ENCODE data around the gene SCAMP1. TPM values are rescaled to one million over a fixed set of nuclear protein-coding genes. Genes with fewer than 3 reads are reported as not detected.
"Not testable (repeated sequence)": the region's sequence is repeated elsewhere in the genome, so short reads cannot be mapped to it uniquely, and the experiment has no call there.

Gene SCAMP1
- total RNA-seq, 1 experiment from 2014 or later: 72.5 TPM

- no peak for DNase-seq
- Histone ChIP-seq H3K9ac (ENCODE audit: low read length) (no peak overlapping the region), H3K4me2 (ENCODE audit: low read depth, low read length, poor library complexity, severe bottlenecking) (no peak overlapping the region)
These were observed 6.9 kb upstream of the SCAMP1 start for GRCh38 chr5:78353520-78353919.

DNA sequence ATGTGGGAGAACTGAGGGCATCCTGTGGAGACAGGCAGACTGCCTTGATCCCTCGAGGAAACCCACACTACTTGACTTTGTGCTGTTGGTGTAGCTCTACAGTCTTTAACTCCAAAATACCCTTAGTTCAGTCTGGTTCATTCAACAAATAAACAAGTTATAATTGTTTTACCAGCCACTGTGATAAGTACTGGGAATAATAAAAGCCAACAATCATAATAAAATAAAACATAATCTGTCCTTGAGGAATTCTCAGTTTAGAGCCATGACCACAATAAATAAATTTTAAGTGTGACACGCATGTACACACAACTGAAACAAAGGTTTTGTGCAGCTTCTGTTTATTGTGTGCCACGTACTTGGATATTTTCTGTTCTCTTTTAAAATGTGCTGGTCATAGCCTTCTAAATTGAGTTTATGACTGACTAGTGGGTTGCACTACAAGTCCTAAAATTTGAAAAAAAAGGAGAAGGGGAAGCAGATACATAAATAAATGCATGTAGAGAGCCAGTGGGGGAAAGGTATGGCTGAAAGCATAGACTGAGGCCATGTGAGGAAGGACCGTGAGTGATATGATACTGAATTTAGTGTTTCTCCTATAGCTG lies 6.2 kb upstream of the SCAMP1 start:
- no peak overlapping the region for H2AFZ ChIP-seq (ENCODE audit: low read length)
- no peaks in the 10 kb centered on the region for H3K9me2 ChIP-seq (replicated peaks; ENCODE audit: insufficient read depth, low read length)
- H3K9me3 ChIP-seq (ENCODE audit: low read length): no peaks in the 10 kb centered on the region
- no peaks in the 10 kb centered on the region for H4K20me1 ChIP-seq (ENCODE audit: insufficient read depth, low read depth, low read length)
- H3K27ac ChIP-seq (ENCODE audit: low read length): no peak overlapping the region
- no peak for DNase-seq
- H3K4me2 ChIP-seq (ENCODE audit: low read depth, low read length, poor library complexity, severe bottlenecking): no peak overlapping the region
- no peaks in the 10 kb centered on the region for H3K79me2 ChIP-seq (ENCODE audit: low read length)
- H3K36me3 ChIP-seq (ENCODE audit: insufficient read depth, low read length): no peaks in the 10 kb centered on the region; the same call in 1 of the 2 replicates
- H3K4me3 ChIP-seq (ENCODE audit: low read length): no peak overlapping the region
- no peak overlapping the region for H3K9ac ChIP-seq (ENCODE audit: low read length)
- H3K4me1 ChIP-seq (ENCODE audit: low read length): peaks cover 6% of the 10 kb centered on the region
- no peaks in the 10 kb centered on the region for H3K27me3 ChIP-seq (ENCODE audit: low read length)

More at GRCh38 chr5:78353520-78353919, 6.9 kb upstream of the SCAMP1 start:
- no peaks in the 10 kb centered on the region; the same call in 1 of the 2 replicates for H3K36me3 ChIP-seq (ENCODE audit: insufficient read depth, low read length)
- peaks cover 5% of the 10 kb centered on the region for H3K4me1 ChIP-seq (ENCODE audit: low read length)
- H3K27ac ChIP-seq (ENCODE audit: low read length): no peak overlapping the region
- no peaks in the 10 kb centered on the region for H3K79me2 ChIP-seq (ENCODE audit: low read length)
- H4K20me1 ChIP-seq (ENCODE audit: insufficient read depth, low read depth, low read length): no peaks in the 10 kb centered on the region
- no peak overlapping the region for H3K4me3 ChIP-seq (ENCODE audit: low read length)
- H3K27me3 ChIP-seq (ENCODE audit: low read length): no peaks in the 10 kb centered on the region
- no peaks in the 10 kb centered on the region for H3K9me3 ChIP-seq (ENCODE audit: low read length)
- no peaks in the 10 kb centered on the region for H3K9me2 ChIP-seq (replicated peaks; ENCODE audit: insufficient read depth, low read length)
- H2AFZ ChIP-seq (ENCODE audit: low read length): no peak overlapping the region

DNA sequence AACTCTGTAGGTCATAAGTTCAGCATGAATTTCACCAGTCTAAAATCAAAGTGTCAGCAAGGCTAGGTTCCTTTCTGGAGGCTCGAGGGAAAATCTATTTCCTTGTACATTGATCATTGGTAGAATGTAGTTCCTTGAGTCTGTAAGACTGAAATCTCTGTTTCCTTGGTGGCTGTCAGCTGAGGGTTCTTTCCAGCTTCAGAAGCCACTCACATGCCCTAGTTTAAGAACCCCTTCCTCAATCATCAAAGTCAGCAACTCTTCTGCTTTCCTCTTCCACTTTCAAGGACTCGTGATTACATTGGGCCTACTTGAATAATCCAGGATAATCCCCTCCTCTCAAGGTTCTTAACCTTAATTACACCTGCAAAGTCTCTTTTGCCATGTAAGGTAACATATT lies 4.9 kb upstream of the SCAMP1 start:
- H3K9ac ChIP-seq (ENCODE audit: low read length): no peak overlapping the region
- no peak overlapping the region for H3K4me2 ChIP-seq (ENCODE audit: low read depth, low read length, poor library complexity, severe bottlenecking)
- H3K79me2 ChIP-seq (ENCODE audit: low read length): peaks cover under 1% of the 10 kb centered on the region; the same call in 1 of the 2 replicates
- no peaks in the 10 kb centered on the region; the same call in 1 of the 2 replicates for H3K36me3 ChIP-seq (ENCODE audit: insufficient read depth, low read length)
- H3K9me2 ChIP-seq (replicated peaks; ENCODE audit: insufficient read depth, low read length): no peaks in the 10 kb centered on the region
- no peak overlapping the region for H3K4me3 ChIP-seq (ENCODE audit: low read length)
- H4K20me1 ChIP-seq (ENCODE audit: insufficient read depth, low read depth, low read length): no peaks in the 10 kb centered on the region
- H3K27me3 ChIP-seq (ENCODE audit: low read length): no peaks in the 10 kb centered on the region
- H3K4me1 ChIP-seq (ENCODE audit: low read length): peaks cover 10% of the 10 kb centered on the region
- no peak overlapping the region for H3K27ac ChIP-seq (ENCODE audit: low read length)
- no peak for DNase-seq
- no peak overlapping the region for H2AFZ ChIP-seq (ENCODE audit: low read length)
- H3K9me3 ChIP-seq (ENCODE audit: low read length): no peaks in the 10 kb centered on the region

GRCh38 chr5:78359455-78359830 lies 974 bp upstream of the SCAMP1 start:
- not testable (repeated sequence) for H3K9me3 ChIP-seq (ENCODE audit: low read length); DNase-seq; H3K36me3 ChIP-seq (ENCODE audit: insufficient read depth, low read length); H3K9me2 ChIP-seq (replicated peaks; ENCODE audit: insufficient read depth, low read length); H4K20me1 ChIP-seq (ENCODE audit: insufficient read depth, low read depth, low read length); H3K27me3 ChIP-seq (ENCODE audit: low read length)
- Histone ChIP-seq H3K27ac (ENCODE audit: low read length) (peak overlapping the region; percentile 91), H3K4me3 (ENCODE audit: low read length) (peak overlapping the region; percentile 99), H3K4me2 (ENCODE audit: low read depth, low read length, poor library complexity, severe bottlenecking) (peak overlapping the region; percentile 87), H3K4me1 (ENCODE audit: low read length) (peaks cover 30% of the 10 kb centered on the region), H3K9ac (ENCODE audit: low read length) (peak overlapping the region; percentile 98), H3K79me2 (ENCODE audit: low read length) (peaks cover 40% of the 10 kb centered on the region), H2AFZ (ENCODE audit: low read length) (peak overlapping the region; percentile 39; the same call in 1 of the 2 replicates)

GRCh38 chr5:78360674-78360923 lies 182 bp downstream of the SCAMP1 start:
- DNase-seq: no peak
- Histone ChIP-seq H3K9me2 (replicated peaks; ENCODE audit: insufficient read depth, low read length) (no peaks in the 10 kb centered on the region), H3K27ac (ENCODE audit: low read length) (peak overlapping the region; percentile 91), H3K79me2 (ENCODE audit: low read length) (peaks cover 51% of the 10 kb centered on the region), H3K27me3 (ENCODE audit: low read length) (no peaks in the 10 kb centered on the region), H3K4me2 (ENCODE audit: low read depth, low read length, poor library complexity, severe bottlenecking) (peak overlapping the region; percentile 87), H3K4me3 (ENCODE audit: low read length) (peak overlapping the region; percentile 99), H3K9me3 (ENCODE audit: low read length) (no peaks in the 10 kb centered on the region), H4K20me1 (ENCODE audit: insufficient read depth, low read depth, low read length) (no peaks in the 10 kb centered on the region; the same call in 1 of the 2 replicates), H3K9ac (ENCODE audit: low read length) (peak overlapping the region; percentile 98), H2AFZ (ENCODE audit: low read length) (peak overlapping the region; percentile 73), H3K36me3 (ENCODE audit: insufficient read depth, low read length) (no peaks in the 10 kb centered on the region; the same call in 1 of the 2 replicates), H3K4me1 (ENCODE audit: low read length) (peaks cover 30% of the 10 kb centered on the region)

GRCh38 chr5:78360924-78361630 lies 660 bp downstream of the SCAMP1 start:
- no peaks in the 10 kb centered on the region for H3K9me2 ChIP-seq (replicated peaks; ENCODE audit: insufficient read depth, low read length)
- H3K4me3 ChIP-seq (ENCODE audit: low read length): peak overlapping the region; percentile 99
- peak overlapping the region; percentile 87 for H3K4me2 ChIP-seq (ENCODE audit: low read depth, low read length, poor library complexity, severe bottlenecking)
- no peaks in the 10 kb centered on the region; the same call in 1 of the 2 replicates for H3K36me3 ChIP-seq (ENCODE audit: insufficient read depth, low read length)
- peak; percentile 77 for DNase-seq
- H4K20me1 ChIP-seq (ENCODE audit: insufficient read depth, low read depth, low read length): no peaks in the 10 kb centered on the region; the same call in 1 of the 2 replicates
- peak overlapping the region; percentile 98 for H3K9ac ChIP-seq (ENCODE audit: low read length)
- H2AFZ ChIP-seq (ENCODE audit: low read length): peak overlapping the region; percentile 73
- no peaks in the 10 kb centered on the region for H3K27me3 ChIP-seq (ENCODE audit: low read length)
- H3K27ac ChIP-seq (ENCODE audit: low read length): peak overlapping the region; percentile 91
- peaks cover 56% of the 10 kb centered on the region for H3K79me2 ChIP-seq (ENCODE audit: low read length)
- H3K9me3 ChIP-seq (ENCODE audit: low read length): no peaks in the 10 kb centered on the region
- peaks cover 30% of the 10 kb centered on the region for H3K4me1 ChIP-seq (ENCODE audit: low read length)

DNA sequence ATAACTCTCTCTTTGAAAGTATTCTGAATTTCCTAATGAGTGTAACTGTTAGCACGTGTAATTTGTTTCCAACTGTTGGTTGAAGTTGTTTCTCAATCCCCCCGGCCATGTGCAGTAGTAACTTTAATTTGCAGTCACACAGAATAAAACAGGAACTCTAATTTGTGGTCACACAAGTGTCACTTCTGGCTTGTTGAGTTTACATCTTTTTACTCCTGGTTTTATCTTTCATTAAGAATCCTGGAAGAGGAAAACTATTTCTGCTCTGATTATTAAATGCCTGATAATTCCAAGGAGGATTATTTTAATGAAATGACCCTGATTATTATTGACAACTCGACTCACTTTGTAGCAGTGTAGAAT lies 1.2 kb downstream of the SCAMP1 start:
- H3K79me2 ChIP-seq (ENCODE audit: low read length): peaks cover 61% of the 10 kb centered on the region
- no peaks in the 10 kb centered on the region for H3K27me3 ChIP-seq (ENCODE audit: low read length)
- H2AFZ ChIP-seq (ENCODE audit: low read length): no peak overlapping the region
- H3K36me3 ChIP-seq (ENCODE audit: insufficient read depth, low read length): no peaks in the 10 kb centered on the region; the same call in 1 of the 2 replicates
- H3K9me2 ChIP-seq (replicated peaks; ENCODE audit: insufficient read depth, low read length): no peaks in the 10 kb centered on the region
- DNase-seq: peak; percentile 73
- H3K4me2 ChIP-seq (ENCODE audit: low read depth, low read length, poor library complexity, severe bottlenecking): peak overlapping the region; percentile 87
- peak overlapping the region; percentile 91 for H3K27ac ChIP-seq (ENCODE audit: low read length)
- H3K9ac ChIP-seq (ENCODE audit: low read length): peak overlapping the region; percentile 98
- H3K4me1 ChIP-seq (ENCODE audit: low read length): peaks cover 30% of the 10 kb centered on the region
- H3K9me3 ChIP-seq (ENCODE audit: low read length): no peaks in the 10 kb centered on the region
- H3K4me3 ChIP-seq (ENCODE audit: low read length): peak overlapping the region; percentile 99
- no peaks in the 10 kb centered on the region; the same call in 1 of the 2 replicates for H4K20me1 ChIP-seq (ENCODE audit: insufficient read depth, low read depth, low read length)

GRCh38 chr5:78362220-78362619 lies 1.8 kb downstream of the SCAMP1 start:
- Histone ChIP-seq H3K36me3 (ENCODE audit: insufficient read depth, low read length) (no peaks in the 10 kb centered on the region; the same call in 1 of the 2 replicates), H3K79me2 (ENCODE audit: low read length) (peaks cover 67% of the 10 kb centered on the region), H3K9ac (ENCODE audit: low read length) (peak overlapping the region; percentile 98), H3K9me3 (ENCODE audit: low read length) (no peaks in the 10 kb centered on the region), H3K4me2 (ENCODE audit: low read depth, low read length, poor library complexity, severe bottlenecking) (peak overlapping the region; percentile 87), H3K4me3 (ENCODE audit: low read length) (peak overlapping the region; percentile 99), H3K9me2 (replicated peaks; ENCODE audit: insufficient read depth, low read length) (no peaks in the 10 kb centered on the region), H3K27me3 (ENCODE audit: low read length) (no peaks in the 10 kb centered on the region), H3K27ac (ENCODE audit: low read length) (peak overlapping the region; percentile 91), H4K20me1 (ENCODE audit: insufficient read depth, low read depth, low read length) (no peaks in the 10 kb centered on the region; the same call in 1 of the 2 replicates), H3K4me1 (ENCODE audit: low read length) (peaks cover 35% of the 10 kb centered on the region), H2AFZ (ENCODE audit: low read length) (no peak overlapping the region)
- no peak for DNase-seq
